HG03159 (cell line): ENCODE data around the gene NRG3.

Experiments used
- ATAC-seq: cut with Tn5 transposase; IDR thresholded peaks from one replicate; pipeline ENCODE4 v1.9.1; 2021; ENCODE audit warnings: mild to moderate bottlenecking, moderate library complexity; ENCODE audit not compliant: unreplicated experiment

Gene NRG3

GRCh38 chr10:82084496-82084895, 209.5 kb downstream of the NRG3 start:
- ATAC-seq: no peak

DNA sequence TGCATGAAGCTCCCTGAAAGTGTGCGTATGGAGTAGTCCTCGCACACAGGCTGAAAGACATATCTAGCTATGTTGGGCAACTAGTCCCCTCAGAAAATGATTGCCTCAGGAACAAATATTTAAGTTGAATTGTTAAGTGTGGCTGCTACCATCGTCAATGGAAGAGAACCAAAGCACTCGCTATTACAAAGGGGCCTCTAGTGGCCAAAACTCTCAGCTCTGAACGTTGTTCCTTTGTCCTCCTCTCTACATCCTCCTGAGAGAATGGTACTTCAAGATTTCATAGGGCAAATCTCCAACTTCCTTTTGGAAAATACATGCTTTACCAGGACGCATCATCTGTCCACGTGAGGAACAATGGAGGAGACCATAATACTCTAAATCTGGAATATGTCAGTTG, 209.9 kb downstream of the NRG3 start:
- ATAC-seq: no peak

- ATAC-seq: no peak
Measured at GRCh38 chr10:82089327-82089726, 214.3 kb downstream of the NRG3 start.

- ATAC-seq: no peak
Measured at GRCh38 chr10:82091413-82091812, 216.4 kb downstream of the NRG3 start.

GRCh38 chr10:82092111-82092510, 217.1 kb downstream of the NRG3 start:
- no peak for ATAC-seq

DNA sequence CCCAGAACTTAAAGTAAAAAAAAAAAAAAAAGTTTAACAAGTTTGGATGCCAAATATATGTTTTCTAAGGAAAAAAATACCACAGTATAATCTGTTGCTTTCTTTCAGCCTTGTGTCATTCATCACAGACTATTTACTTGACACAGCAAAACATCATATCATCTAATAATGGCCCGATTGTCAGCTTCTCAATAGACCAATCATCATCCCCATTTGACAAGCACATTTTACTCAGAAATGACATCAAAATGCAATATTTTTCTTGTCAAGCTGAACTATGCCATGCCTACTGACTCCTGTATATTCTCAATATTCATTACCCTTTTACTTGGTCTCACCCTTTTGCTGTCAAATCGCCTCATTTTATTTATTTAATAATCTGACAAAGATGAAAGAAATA, 249.7 kb downstream of the NRG3 start:
- no peak for ATAC-seq

GRCh38 chr10:82128527-82128926, 253.5 kb downstream of the NRG3 start:
- no peak for ATAC-seq

DNA sequence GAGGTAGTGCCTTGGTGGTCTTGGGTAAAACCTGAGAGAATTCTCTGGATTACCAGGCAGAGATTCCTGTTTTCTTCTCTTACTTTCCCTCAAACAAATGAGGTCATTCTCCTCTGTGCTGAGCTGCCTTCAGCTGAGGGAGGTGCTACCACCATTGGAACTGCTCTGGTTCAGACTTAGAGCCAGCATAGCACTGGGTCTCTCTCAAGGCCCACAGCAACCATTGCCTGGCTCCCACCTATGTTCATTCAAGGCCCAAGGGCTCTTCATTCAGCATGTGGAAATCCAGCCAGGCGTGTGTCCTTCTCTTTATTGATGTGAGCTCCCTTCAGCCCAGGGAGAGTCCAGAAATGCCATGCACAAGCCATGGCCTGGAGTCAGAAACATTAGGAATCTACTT, 261.1 kb downstream of the NRG3 start:
- no peak for ATAC-seq

- no peak for ATAC-seq
Measured at GRCh38 chr10:82144153-82144552, 269.2 kb downstream of the NRG3 start.

DNA sequence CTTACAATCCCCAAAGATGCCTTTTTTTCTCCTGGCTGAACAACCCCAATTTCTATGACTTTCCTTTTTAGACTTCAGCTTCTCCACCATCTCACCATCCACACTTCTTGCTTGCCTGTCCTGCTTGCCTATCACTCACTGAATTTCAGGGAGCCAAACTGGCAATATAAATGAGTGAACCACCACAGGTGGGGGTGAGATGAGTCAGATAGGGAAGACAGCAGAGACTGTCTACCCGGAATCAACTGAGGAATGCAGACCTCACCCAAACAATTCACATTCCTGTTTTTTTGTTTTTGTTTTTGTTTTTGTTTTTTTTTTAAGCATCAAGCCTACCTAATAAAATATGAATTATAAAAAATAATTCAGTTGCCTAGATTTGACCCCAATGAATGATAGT, 273.8 kb downstream of the NRG3 start:
- no peak for ATAC-seq

DNA sequence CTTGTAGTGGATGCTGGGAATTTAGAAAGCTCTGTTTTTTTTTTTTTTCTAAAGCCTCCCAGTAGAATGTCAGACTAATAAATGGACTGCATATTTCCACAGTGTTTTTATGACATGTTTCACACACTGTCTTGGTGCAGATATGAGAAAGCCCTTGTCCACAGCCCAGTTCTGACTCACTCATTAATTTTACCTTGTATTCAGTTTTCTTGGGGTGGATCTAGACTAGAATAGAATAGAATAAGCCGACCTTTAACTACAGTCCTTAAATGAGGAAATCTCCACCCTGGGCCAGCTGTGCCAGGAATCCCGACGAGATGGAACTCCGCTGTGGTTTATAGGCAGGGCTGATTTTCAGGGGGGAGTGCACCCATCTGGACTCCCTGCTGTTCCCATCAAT, 274.7 kb downstream of the NRG3 start:
- no peak for ATAC-seq

DNA sequence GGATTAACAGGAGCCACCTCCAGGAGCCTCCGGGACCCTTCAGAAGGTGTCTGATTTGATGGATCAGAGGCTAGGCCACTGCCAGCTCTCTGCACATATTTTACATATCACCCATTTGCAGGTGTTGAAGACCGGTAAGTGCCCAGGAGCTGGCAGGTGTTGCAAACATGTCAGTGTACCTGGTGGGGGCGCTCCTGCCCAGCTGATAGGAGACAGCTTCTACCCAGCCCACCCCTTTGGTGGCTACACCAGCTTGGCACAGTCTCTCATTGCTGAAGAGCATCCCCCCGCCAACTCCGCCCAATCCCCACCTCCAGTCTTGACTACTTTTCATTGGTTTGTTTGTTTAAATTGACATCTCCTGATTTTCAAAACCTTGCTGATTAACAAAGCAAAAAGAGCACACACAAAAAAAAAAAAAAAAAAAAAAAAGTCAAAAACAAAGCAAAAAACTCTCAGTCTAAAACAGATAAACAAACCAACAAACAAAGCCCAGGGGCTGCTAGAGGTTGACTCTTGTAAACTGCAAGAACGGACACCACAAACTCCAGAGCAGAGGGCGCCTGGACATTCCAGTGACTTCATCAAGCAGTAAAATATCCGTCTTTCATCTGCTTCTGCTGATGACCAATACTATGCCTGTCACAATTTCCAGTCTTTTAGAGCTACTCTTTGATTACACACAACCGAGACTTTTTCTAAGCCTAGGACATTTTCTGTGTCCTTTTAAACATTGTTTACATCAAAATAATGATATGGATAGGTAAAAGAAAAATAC, 275.3 kb downstream of the NRG3 start:
- ATAC-seq: no peak

DNA sequence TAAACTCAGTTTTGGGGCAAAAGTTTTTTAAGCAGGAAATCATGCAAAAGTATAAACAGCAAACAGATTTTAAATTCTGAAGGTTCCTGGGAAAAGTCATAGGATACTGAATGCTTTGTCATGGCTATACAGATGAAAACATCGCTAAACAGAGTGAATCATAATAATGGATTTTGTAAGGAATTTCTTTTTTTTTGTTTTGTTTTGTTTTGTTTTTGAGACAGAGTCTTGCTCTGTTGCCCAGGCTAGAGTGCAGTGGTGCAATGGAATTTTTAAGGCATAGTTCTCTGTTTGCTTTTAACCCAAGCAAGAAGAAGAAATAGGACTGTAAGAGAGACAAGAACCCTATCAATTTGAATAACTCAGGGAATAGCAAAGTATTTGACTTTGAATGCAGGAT, 285.3 kb downstream of the NRG3 start:
- ATAC-seq: no peak

- no peak for ATAC-seq
Measured at GRCh38 chr10:82161264-82161663, 286.3 kb downstream of the NRG3 start.

DNA sequence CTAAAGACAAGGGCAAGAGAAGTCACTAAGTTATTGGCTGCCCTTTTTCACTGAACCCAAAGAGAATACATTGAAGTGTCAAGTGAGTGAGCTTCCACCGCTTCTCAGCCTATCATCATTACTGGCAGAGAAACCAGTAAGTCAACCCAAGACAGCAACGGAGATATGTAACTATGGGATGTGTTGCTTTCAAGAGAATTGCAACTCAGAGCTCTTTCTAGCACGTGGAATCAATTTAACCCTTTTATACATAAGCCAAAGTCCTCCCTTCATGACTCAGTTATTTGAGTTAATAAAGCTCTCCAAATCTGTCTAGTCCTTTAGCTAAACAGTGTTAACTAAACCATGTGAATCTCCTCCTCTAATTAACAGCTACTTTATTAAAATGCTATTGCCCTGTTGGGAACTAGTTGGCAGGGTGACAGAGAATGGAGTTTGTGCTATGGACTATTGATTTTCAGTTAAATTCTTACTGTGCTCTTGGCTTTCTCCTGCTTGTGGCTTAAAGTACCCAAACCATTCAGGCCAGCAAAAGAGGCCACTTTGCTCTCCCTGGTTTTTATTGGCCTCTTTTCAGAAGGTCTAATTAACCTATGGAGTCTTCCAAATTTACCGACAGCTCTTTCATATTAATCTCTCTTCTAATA, 287.7 kb downstream of the NRG3 start:
- ATAC-seq: no peak

DNA sequence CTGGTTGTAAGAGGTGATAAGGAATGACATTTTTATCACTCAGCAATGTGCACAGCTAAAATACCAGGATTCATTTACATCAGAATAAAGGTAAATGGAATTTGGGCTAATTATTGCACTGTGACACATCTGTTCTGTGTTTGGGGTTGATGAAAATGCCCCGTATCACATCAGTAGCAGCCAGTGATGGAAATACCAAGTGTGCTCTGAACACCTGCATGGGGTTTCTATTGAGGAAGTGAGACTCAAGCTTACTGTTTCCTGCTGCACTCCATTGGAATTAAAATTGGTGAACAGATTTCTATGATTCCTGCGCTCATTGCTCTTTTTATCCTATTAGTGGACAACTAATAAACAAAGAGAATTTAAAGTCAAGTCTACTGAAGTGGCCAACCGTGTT, 296.9 kb downstream of the NRG3 start:
- ATAC-seq: no peak

DNA sequence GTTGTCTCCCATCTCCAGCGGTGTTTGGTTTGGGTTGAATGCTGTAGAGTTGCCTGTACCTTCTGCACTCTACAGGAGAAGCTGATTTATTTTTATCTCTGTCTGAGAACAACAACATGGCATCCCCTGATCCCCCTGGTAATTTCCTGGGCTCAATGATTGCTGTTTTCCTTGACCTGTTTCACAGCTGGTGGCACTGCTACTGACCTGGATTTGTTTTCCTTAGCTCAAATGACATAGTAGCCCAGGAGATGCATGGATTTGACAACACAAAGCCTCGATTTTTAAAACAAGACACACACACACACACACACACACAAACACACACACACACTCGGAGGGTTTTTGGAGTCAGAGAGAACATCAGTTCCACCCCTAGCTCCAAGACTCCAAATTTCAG, 301.6 kb downstream of the NRG3 start:
- ATAC-seq: no peak

DNA sequence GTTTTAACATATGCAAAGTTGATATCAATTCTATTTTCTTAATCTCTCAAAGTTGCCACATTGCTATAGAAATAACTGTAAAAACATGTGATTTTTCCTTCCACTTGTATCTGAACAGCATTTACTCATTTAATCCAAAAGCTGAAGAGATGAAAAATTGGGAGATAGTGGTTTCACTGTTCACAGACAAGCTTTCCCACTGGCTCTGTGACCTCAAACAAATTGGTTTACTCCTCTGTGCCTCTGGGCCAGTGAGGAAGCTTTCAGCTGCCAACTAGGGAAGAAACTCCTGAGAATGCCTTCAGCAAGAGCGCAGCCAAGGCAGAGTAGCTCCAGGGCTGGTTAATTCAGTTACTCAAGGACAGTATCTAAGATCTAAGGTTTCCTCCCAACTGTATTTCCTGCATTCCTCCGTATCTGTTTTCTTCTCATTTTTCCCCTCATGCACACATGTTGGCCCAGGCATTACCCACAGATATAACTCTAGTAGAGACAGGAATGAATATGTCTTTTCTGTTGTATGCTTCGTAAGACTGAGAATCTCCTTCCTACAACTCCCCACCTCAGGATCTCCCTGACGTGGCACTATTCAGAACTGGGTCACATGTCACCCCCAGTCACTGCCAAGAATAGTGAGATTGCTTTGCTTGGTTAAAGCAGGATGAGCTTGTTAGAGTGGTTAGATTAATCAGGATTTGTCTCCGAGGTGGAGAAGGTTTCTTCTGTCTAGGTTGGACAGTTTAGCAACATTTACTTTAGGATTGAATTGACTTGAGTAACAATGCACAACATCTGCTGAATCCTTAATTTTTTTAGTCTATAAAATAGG, 315.7 kb downstream of the NRG3 start:
- no peak for ATAC-seq

- no peak for ATAC-seq
Measured at GRCh38 chr10:82191653-82192052, 316.7 kb downstream of the NRG3 start.

GRCh38 chr10:82192665-82193064, 317.7 kb downstream of the NRG3 start:
- no peak for ATAC-seq

DNA sequence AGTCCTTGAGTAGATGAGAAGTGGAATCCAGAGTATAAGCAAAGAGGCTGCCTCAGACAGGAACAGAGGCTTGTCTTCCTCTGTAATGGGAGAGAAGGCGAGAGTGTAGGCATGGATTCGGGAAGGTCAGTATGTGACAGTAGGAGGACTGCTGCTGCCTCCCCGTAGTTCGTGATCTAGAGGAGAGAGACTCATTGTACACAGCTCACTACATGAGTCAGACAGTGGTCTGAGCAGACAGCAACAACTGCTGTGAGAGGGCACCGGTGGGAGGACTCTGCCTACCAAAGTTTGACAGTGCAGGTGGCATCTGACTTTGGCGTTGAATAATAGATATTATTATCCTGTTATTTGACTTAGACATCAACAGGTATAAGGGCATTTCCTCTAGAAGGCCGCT, 319.4 kb downstream of the NRG3 start:
- ATAC-seq: no peak

DNA sequence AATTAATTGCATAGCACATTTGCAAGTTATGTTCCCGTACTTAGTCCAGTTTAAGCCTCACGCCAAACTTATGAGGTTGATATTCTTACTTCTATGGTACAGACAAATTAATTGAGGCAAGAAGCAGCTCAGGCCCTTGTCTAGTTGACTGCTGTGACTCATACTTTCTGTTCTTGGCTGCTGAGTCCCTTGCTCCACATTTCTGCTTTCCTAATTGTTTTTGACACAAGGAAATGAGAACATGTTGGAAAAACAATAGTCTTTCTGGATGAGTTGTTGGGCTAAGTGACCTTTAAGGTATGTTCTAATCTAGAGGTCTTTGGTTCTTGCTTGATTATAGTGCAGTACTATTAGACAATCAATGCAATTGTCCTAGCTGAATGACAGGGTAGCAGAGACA, 331.8 kb downstream of the NRG3 start:
- ATAC-seq: no peak
